ENCODE data around the gene IPO11. TPM values are rescaled to one million over a fixed set of nuclear protein-coding genes. Genes with fewer than 3 reads are reported as not detected.
A peak's percentile ranks its signal among the peaks of the same experiment; 100 is the strongest.

IPO11 gene
- total RNA-seq, 2 experiments from 2014 or later = 36.9 to 38.0 TPM

DNA sequence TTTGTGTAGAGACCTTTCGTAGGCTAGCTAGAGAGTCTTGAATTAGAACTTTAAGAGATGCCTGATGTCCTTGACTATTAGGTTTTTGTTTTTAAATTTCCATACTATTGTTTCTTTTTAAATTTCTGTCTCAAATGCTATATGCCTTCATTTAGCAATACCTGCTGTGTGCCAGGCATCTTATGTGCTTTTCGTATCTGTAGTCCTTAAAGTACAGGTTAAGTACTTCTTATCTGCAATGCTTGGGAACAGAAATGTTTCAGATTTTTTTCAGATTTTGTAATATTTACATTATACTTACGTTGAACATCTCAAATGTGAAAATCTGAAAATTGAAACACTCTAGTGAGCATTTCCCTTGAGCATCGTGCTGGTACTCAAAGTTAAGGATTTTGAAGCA, 49.0 kb downstream of the IPO11 start:
- Mint-ChIP-seq H3K36me3 (no peaks in the 10 kb centered on the region), H3K27me3 (no peaks in the 10 kb centered on the region), H3K4me1 (no peaks in the 10 kb centered on the region), H3K4me3 (no peak overlapping the region), H3K9me3 (ENCODE audit: low read depth) (no peaks in the 10 kb centered on the region), H3K27ac (no peak overlapping the region)
- ATAC-seq = no peak
- CTCF ChIA-PET = interaction anchor here (4.0 kb wide), 1 partner anchor 318 kb away, joined by 18 read pairs; no protein-coding TSS in a partner anchor
- DNase-seq = no peak

DNA sequence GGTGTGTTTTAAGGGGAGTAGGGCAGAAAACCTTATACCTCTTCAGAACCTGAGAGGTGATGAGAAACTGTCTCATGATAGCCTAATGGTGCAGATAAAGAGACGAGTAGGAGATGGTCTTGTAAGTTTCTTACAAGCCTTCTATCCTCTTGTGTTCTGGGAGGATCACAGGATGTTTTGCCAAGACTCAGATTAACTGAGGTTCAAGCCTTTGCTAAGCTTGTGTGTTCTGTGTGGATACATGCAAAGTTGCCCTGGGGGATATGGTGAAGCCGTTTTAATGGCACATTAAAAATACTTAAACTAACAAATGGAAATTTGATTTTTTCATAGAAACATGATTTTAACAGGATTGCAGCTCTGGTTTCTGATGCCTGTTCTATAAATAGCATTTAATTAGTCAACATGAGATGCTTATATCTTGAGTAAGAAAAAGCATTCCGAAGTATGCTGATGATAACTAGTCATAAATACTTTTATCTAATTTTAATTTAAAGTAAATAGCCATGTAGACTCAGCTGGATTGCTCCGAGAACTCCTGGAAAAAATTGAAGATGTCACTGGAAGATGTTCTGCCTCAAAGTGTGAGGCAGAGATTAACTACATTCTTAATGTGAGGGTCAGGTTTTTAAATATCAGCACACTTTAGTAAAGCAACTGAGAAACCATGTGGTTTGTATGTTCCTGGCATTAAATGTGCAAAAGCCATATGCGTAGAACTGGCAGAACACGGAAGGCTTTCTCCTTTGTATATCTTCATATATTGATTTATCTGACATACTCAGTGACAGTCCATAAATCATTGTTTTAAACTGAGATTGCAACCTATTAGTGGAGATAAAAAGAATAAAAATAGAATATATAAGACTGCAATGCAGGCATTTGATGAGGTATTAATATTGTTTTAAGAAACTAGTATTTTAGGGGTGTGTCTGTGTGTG, 53.7 kb downstream of the IPO11 start:
- CTCF ChIA-PET = no interaction called here
- Mint-ChIP-seq H3K27me3 (no peaks in the 10 kb centered on the region), H3K27ac (no peak overlapping the region), H3K4me3 (no peak overlapping the region), H3K36me3 (peaks cover 9% of the 10 kb centered on the region), H3K4me1 (no peaks in the 10 kb centered on the region), H3K9me3 (ENCODE audit: low read depth) (no peaks in the 10 kb centered on the region)
- DNase-seq (no peak), ATAC-seq (no peak)

DNA sequence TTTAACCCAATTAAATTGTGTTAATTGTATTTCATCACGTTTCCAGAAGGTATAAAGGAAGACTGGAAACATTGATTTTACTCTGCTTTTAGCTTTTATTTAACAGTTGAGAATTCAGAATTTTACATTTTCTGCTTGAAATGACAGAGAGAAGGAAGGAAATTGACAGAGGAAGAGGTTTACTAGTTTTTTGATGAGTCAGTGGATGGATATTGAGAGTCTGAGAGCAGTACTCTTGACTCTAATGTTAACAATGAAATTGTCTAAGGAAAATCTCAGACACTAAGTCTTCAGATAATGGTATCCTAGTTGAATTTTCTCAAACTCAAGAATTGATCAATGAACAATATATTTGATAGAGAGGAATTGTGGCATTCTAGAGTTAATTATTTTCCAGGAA, 60.6 kb downstream of the IPO11 start:
- CTCF ChIA-PET = interaction anchor here (0.7 to 1.5 kb wide), 3 partner anchors 13 to 306 kb away, joined by 3 to 5 read pairs (median 3); no protein-coding TSS in a partner anchor
- DNase-seq (no peak), ATAC-seq (no peak)
- Mint-ChIP-seq H3K27ac (peak overlapping the region; percentile 25), H3K27me3 (no peaks in the 10 kb centered on the region), H3K4me1 (peaks cover 9% of the 10 kb centered on the region), H3K4me3 (no peak overlapping the region), H3K36me3 (peaks cover 10% of the 10 kb centered on the region), H3K9me3 (ENCODE audit: low read depth) (no peaks in the 10 kb centered on the region)

DNA sequence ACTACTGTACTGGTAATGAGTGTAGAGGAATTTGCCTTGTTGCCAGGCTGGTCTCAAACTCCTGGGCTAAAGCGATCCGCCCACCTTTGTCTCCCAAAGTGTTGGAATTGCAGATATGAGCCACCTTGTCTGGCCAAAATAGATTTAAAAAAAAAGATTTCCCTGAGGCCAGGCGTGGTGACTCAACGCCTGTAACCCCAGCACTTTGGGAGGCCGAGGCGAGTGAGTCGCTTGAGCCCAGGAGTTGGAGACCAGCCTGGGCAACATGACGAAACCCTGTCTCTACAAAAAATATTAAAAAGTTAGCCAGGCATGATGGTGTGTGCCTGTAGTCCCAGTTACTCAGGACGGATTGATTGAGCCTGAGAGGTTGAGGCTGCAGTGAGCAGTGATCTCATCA, 62.5 kb downstream of the IPO11 start:
- Mint-ChIP-seq H3K4me1 (peaks cover 9% of the 10 kb centered on the region), H3K9me3 (ENCODE audit: low read depth) (no peaks in the 10 kb centered on the region), H3K27ac (no peak overlapping the region), H3K36me3 (peaks cover 16% of the 10 kb centered on the region), H3K27me3 (no peaks in the 10 kb centered on the region), H3K4me3 (no peak overlapping the region)
- ATAC-seq (no peak), DNase-seq (no peak)
- CTCF ChIA-PET = interaction anchor here (1.5 kb wide), 1 partner anchor 12 kb away, joined by 3 read pairs; no protein-coding TSS in a partner anchor

DNA sequence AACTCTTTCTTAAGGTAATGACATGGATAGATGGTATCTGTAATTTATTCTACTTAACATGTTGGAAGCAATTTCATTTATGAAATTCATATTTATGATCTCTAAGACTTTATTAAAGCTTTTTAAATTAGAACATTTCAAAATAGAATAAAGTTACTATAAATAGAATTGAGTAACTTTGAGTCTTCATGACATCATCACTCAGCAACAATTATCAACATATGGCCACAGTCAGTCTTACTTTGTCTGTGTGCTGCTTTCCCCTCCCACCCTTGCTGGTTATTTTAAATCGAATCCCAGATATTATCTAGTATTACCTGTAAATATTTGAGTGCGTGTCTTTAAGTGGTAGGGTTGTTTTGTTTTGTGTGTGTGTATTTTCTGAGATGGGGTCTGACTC, 65.2 kb downstream of the IPO11 start:
- no peak for ATAC-seq
- H3K27me3 Mint-ChIP-seq = no peaks in the 10 kb centered on the region

DNA sequence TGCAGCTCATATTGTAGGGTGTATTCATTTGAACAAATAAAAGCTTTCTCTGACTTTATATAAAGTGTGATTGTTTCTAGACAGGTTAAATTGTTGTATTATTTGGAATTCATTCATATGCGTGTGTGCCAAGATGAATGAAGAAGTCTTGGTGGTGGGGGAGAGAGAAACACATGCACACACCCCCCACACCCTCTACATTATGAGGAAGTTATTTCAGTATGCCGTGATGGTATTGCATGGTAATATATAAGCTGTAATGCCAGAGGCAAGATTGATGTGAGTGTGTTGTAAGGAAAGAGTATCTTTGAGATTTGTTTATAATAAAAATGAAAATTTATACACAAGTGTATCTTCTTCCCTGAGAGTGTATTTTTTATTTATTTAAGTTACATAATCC, 71.0 kb downstream of the IPO11 start:
- Mint-ChIP-seq H3K9me3 (ENCODE audit: low read depth) (peaks cover 4% of the 10 kb centered on the region), H3K27ac (no peak overlapping the region), H3K4me3 (no peak overlapping the region), H3K36me3 (peaks cover 29% of the 10 kb centered on the region), H3K27me3 (no peaks in the 10 kb centered on the region), H3K4me1 (peaks cover 1% of the 10 kb centered on the region)
- ATAC-seq (no peak), DNase-seq (no peak)
- CTCF ChIA-PET = no interaction called here

More for the DNA sequence above, 65.2 kb downstream of the IPO11 start:
- H3K9me3 Mint-ChIP-seq (ENCODE audit: low read depth) = peaks cover 4% of the 10 kb centered on the region
- H3K27ac Mint-ChIP-seq = no peak overlapping the region
- peaks cover 24% of the 10 kb centered on the region for H3K36me3 Mint-ChIP-seq
- H3K4me3 Mint-ChIP-seq = no peak overlapping the region
- peaks cover 9% of the 10 kb centered on the region for H3K4me1 Mint-ChIP-seq
- CTCF ChIA-PET = interaction anchor here (1.4 to 1.5 kb wide), 2 partner anchors 10 to 17 kb away, joined by 3 to 5 read pairs; no protein-coding TSS in a partner anchor
- DNase-seq = no peak

DNA sequence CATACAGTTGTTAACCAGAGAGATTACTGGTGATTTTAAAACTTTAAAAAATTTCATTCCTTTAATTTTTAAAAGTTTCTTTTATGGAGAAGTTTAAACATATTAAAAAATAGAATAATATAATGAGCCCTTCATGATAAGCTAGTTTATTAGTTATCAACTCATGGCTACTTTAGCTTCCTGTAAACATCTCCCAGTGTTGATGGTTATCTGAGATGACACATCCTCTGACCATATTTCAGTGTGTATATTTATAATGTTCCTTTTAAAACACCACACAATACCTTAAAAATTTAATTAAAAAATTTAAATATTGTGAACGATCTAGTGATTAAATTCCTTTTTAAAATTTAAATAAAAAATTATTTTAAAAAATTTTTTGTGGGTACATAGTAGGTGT, 74.1 kb downstream of the IPO11 start:
- Mint-ChIP-seq H3K27me3 (no peaks in the 10 kb centered on the region), H3K4me1 (peaks cover 1% of the 10 kb centered on the region), H3K9me3 (ENCODE audit: low read depth) (no peaks in the 10 kb centered on the region), H3K27ac (no peak overlapping the region), H3K36me3 (peaks cover 16% of the 10 kb centered on the region), H3K4me3 (no peak overlapping the region)
- CTCF ChIA-PET = interaction anchor here (0.8 to 1.1 kb wide), 2 partner anchors 13 to 43 kb away, joined by 3 to 5 read pairs; no protein-coding TSS in a partner anchor
- no peak for ATAC-seq
- no peak for DNase-seq

DNA sequence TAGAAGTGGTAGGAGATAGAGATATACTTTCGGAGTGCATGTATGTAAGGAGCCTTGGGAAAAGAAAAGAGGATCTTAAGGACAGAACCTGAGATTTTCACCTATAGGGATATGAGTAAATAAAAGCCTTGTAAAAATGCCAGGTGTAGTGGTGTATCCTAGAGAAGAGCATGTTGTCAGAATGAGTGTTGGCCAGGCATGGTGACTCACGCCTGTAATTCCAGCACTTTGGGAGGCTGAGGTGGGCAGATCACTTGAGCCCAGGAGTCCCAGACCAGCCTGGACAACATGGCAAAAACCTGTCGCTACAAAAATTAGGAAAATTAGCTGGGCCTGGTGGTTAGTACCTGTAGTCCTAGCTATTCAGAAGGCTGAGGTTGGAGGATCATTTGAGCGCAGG, 76.0 kb downstream of the IPO11 start:
- peaks cover 20% of the 10 kb centered on the region for H3K36me3 Mint-ChIP-seq
- H3K9me3 Mint-ChIP-seq (ENCODE audit: low read depth) = no peaks in the 10 kb centered on the region
- ATAC-seq (no peak), DNase-seq (no peak)
- H3K4me3 Mint-ChIP-seq = no peak overlapping the region
- CTCF ChIA-PET = no interaction called here
- no peak overlapping the region for H3K27ac Mint-ChIP-seq
- peaks cover 2% of the 10 kb centered on the region for H3K4me1 Mint-ChIP-seq
- H3K27me3 Mint-ChIP-seq = no peaks in the 10 kb centered on the region

DNA sequence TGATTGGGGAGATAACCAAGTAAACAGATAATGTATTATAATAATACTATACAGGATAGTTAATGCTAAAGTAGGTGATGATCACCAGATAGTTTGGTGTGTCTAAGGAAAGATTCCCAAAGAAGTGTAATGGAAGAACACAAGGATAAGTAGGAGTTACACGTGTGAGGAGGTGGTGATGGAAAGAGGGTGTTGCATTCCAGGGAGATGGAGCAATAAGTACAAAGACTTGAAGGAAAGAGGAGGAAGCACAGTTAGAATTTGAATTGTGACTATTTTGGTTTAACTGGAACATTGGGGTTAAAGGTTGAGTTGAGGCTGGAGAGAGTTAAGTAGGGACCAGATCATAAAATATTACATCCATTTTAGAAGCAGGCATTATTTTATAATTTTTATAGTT, 76.9 kb downstream of the IPO11 start:
- no peak overlapping the region for H3K4me3 Mint-ChIP-seq
- ATAC-seq (no peak), DNase-seq (no peak)
- H3K27ac Mint-ChIP-seq = no peak overlapping the region
- no peaks in the 10 kb centered on the region for H3K27me3 Mint-ChIP-seq
- H3K9me3 Mint-ChIP-seq (ENCODE audit: low read depth) = no peaks in the 10 kb centered on the region
- H3K36me3 Mint-ChIP-seq = peaks cover 19% of the 10 kb centered on the region
- peaks cover 3% of the 10 kb centered on the region for H3K4me1 Mint-ChIP-seq
- CTCF ChIA-PET = no interaction called here

DNA sequence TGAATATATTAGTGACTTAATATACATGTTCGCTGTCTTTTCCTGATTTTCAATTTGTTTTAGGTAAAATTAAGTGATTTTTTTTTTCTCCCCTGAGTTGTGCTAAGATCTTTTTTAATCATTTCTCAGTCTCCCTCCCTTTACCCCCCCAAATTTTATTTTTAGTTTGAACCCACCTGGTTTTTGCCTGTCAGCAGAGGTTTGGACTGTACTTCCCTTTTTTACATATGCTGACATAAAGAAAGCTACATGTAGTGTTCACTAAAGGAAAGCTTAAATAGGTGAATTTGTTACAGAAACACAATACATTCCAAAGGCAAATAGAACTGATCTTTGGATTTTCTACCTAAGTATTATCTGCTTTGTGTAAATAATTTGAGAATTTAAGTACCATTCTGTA, 82.2 kb downstream of the IPO11 start:
- CTCF ChIA-PET = interaction anchor here (1.0 kb wide), 1 partner anchor 10 kb away, joined by 3 read pairs; no protein-coding TSS in a partner anchor
- Mint-ChIP-seq H3K27ac (no peak overlapping the region), H3K4me1 (peaks cover 2% of the 10 kb centered on the region), H3K27me3 (no peaks in the 10 kb centered on the region), H3K4me3 (no peak overlapping the region), H3K36me3 (peaks cover 11% of the 10 kb centered on the region), H3K9me3 (ENCODE audit: low read depth) (no peaks in the 10 kb centered on the region)
- no peak for DNase-seq
- no peak for ATAC-seq

DNA sequence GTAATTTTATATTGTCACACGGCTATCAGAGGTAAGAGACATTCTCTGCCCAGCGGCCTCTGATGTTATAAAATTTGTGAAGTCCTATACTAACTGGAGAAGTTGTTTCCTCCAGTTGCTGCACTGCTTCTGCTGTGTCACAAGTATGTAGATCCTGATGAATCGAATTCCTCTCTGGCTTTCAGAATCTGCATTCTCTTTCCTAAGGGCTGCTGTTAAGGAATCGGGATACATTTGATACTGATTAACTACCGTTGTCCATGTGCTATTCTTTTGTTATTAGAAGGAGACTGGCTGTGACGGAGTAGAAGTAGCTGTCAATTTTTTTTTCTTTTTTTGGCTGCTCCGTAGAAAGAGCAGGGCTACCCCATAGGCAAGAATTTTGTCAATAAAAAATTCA, 84.3 kb downstream of the IPO11 start:
- peaks cover 7% of the 10 kb centered on the region for H3K36me3 Mint-ChIP-seq
- H3K27ac Mint-ChIP-seq = no peak overlapping the region
- no peaks in the 10 kb centered on the region for H3K9me3 Mint-ChIP-seq (ENCODE audit: low read depth)
- no peaks in the 10 kb centered on the region for H3K27me3 Mint-ChIP-seq
- ATAC-seq = no peak
- no peak overlapping the region for H3K4me3 Mint-ChIP-seq
- DNase-seq = no peak
- peaks cover 2% of the 10 kb centered on the region for H3K4me1 Mint-ChIP-seq
- CTCF ChIA-PET = no interaction called here

DNA sequence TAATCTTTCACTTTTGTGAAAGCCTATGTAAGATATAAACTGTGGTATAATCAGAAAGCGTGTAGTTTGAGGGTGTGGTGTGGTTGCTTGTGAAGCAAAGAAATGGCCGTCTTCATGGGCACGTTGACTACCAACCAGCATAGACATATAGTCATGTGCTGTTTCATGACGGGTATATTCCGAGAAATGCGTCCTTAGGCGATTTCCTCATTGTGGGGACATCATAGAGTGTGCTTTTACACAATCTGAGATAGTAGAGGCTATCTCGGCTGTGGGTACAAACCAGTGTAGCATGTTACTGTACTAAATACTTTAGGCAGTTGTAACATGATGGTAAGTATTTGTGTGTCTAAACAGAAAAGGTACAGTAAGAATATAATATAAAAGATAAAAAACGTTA, 86.4 kb downstream of the IPO11 start:
- Mint-ChIP-seq H3K4me1 (no peaks in the 10 kb centered on the region), H3K27ac (no peak overlapping the region), H3K4me3 (no peak overlapping the region), H3K36me3 (peaks cover 3% of the 10 kb centered on the region), H3K9me3 (ENCODE audit: low read depth) (no peaks in the 10 kb centered on the region), H3K27me3 (no peaks in the 10 kb centered on the region)
- ATAC-seq (no peak), DNase-seq (no peak)
- CTCF ChIA-PET = interaction anchor here (0.9 kb wide), 1 partner anchor 33 kb away, joined by 3 read pairs; no protein-coding TSS in a partner anchor

DNA sequence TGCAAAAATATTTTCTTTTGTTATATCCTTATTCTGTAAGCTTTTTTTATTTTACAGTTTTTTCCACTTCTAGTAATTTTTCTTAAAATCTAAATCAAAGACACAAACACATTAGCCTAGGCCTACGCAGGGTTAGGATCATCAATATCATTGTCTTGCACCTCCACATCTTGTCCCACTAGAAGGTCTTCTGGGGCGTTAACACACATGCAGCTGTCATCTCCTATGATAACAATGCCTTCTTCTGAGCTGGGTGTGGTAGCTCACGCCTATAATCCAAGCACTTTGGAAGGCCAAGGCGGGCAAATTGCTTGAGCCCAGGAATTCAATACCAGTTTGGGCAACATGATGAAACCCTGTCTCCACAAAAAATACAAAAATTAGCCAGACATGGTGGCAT, 87.2 kb downstream of the IPO11 start:
- H3K4me1 Mint-ChIP-seq = no peaks in the 10 kb centered on the region
- ATAC-seq = no peak
- H3K27ac Mint-ChIP-seq = no peak overlapping the region
- no peaks in the 10 kb centered on the region for H3K27me3 Mint-ChIP-seq
- H3K4me3 Mint-ChIP-seq = no peak overlapping the region
- H3K9me3 Mint-ChIP-seq (ENCODE audit: low read depth) = no peaks in the 10 kb centered on the region
- CTCF ChIA-PET = interaction anchor here (0.7 to 1.1 kb wide), 3 partner anchors 32 to 74 kb away, joined by 3 to 4 read pairs (median 3); no protein-coding TSS in a partner anchor
- DNase-seq = no peak
- H3K36me3 Mint-ChIP-seq = peaks cover 3% of the 10 kb centered on the region

Data from activated CD8-positive, alpha-beta memory T cell treated with anti-CD3 and anti-CD28 coated beads, Interleukin-2, amount 10 ng/mL, durations not matched to agents 7 days and 5 days (primary cell).